ENCODE measurements around the gene LTBP3. TPM values are rescaled to one million over a fixed set of nuclear protein-coding genes. Genes with fewer than 3 reads are reported as not detected.

Gene LTBP3
- total and polyA plus RNA-seq, 9 of the 15 experiments (the other 6 are each of a cell fraction or from before 2014, with no cell fraction given): 0.06 to 20.5 (median 4.8) TPM

DNA sequence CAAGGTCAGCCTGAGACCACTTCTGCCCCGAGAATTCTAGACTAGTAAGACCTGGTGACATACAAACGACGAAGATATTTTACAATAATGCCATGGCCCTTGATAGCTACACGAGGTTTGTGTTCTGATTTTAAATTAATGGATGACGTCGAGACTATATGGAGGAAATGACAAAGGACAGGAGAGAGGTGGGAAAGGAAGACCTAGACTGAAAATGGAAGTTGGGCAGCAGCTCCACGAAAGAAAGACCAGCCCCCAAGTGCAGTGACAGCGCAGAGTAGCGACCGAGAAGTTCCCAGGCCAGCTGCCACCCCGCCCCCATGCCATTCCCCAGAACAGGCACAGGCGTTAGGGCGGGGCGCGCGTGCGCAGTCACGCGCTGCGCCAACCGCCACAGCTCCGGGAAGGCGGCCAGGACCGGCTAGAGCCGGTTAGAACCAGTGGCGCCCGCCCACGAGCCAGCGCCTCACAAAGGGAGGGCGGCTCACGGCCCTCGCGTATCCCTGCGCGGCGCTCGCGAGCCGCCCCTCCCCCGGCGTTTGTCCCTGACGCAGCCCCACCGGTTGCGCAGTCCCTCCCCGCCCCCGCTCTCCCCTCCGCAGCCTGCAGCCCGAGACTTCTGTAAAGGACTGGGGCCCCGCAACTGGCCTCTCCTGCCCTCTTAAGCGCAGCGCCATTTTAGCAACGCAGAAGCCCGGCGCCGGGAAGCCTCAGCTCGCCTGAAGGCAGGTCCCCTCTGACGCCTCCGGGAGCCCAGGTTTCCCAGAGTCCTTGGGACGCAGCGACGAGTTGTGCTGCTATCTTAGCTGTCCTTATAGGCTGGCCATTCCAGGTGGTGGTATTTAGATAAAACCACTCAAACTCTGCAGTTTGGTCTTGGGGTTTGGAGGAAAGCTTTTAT is 60.8 kb downstream of the LTBP3 start (continued):
- TF ChIP-seq, protein P1, sequence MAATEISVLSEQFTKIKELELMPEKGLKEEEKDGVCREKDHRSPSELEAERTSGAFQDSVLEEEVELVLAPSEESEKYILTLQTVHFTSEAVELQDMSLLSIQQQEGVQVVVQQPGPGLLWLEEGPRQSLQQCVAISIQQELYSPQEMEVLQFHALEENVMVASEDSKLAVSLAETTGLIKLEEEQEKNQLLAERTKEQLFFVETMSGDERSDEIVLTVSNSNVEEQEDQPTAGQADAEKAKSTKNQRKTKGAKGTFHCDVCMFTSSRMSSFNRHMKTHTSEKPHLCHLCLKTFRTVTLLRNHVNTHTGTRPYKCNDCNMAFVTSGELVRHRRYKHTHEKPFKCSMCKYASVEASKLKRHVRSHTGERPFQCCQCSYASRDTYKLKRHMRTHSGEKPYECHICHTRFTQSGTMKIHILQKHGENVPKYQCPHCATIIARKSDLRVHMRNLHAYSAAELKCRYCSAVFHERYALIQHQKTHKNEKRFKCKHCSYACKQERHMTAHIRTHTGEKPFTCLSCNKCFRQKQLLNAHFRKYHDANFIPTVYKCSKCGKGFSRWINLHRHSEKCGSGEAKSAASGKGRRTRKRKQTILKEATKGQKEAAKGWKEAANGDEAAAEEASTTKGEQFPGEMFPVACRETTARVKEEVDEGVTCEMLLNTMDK (IDR thresholded peaks at IDR 0.05; ENCODE audit: borderline replicate concordance, insufficient read depth, low read depth, low read length, poor library complexity, severe bottlenecking): peak; percentile 25
- no peak for TF ChIP-seq SIRT6 (IDR thresholded peaks at IDR 0.05; ENCODE audit: low read depth, low read length)
- no peak; the same call in 1 of the 2 replicates for TF ChIP-seq HCFC1 (IDR thresholded peaks at IDR 0.05; ENCODE audit: low read depth, low read length)
- TF ChIP-seq POLR2AphosphoS5 (IDR thresholded peaks at IDR 0.05; ENCODE audit: control insufficient read depth, insufficient read depth, low read depth, low read length): peak; percentile 68; the same call in 1 of the 2 replicates
- no peak for TF ChIP-seq ZNF75A (CRISPR knock-in tag; IDR thresholded peaks at IDR 0.05)
- TF ChIP-seq C11orf30 (IDR thresholded peaks at IDR 0.05; ENCODE audit: low read depth): peak; percentile 47
- TF ChIP-seq, protein P2, sequence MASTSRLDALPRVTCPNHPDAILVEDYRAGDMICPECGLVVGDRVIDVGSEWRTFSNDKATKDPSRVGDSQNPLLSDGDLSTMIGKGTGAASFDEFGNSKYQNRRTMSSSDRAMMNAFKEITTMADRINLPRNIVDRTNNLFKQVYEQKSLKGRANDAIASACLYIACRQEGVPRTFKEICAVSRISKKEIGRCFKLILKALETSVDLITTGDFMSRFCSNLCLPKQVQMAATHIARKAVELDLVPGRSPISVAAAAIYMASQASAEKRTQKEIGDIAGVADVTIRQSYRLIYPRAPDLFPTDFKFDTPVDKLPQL (IDR thresholded peaks at IDR 0.05; ENCODE audit: extremely low read depth, insufficient read length): peak; percentile 22
- TF ChIP-seq GATAD2B (IDR thresholded peaks at IDR 0.05; ENCODE audit: borderline replicate concordance): peak; percentile 57; the same call in 1 of the 2 replicates
- TF ChIP-seq, protein P3, sequence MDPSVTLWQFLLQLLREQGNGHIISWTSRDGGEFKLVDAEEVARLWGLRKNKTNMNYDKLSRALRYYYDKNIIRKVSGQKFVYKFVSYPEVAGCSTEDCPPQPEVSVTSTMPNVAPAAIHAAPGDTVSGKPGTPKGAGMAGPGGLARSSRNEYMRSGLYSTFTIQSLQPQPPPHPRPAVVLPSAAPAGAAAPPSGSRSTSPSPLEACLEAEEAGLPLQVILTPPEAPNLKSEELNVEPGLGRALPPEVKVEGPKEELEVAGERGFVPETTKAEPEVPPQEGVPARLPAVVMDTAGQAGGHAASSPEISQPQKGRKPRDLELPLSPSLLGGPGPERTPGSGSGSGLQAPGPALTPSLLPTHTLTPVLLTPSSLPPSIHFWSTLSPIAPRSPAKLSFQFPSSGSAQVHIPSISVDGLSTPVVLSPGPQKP (CRISPR knock-in tag; IDR thresholded peaks at IDR 0.05): no peak
- no peak for TF ChIP-seq ZNF668 (CRISPR knock-in tag; IDR thresholded peaks at IDR 0.05)
- TF ChIP-seq GATA2 (CRISPR knock-in tag; IDR thresholded peaks at IDR 0.05): no peak
- TF ChIP-seq, protein P4, sequence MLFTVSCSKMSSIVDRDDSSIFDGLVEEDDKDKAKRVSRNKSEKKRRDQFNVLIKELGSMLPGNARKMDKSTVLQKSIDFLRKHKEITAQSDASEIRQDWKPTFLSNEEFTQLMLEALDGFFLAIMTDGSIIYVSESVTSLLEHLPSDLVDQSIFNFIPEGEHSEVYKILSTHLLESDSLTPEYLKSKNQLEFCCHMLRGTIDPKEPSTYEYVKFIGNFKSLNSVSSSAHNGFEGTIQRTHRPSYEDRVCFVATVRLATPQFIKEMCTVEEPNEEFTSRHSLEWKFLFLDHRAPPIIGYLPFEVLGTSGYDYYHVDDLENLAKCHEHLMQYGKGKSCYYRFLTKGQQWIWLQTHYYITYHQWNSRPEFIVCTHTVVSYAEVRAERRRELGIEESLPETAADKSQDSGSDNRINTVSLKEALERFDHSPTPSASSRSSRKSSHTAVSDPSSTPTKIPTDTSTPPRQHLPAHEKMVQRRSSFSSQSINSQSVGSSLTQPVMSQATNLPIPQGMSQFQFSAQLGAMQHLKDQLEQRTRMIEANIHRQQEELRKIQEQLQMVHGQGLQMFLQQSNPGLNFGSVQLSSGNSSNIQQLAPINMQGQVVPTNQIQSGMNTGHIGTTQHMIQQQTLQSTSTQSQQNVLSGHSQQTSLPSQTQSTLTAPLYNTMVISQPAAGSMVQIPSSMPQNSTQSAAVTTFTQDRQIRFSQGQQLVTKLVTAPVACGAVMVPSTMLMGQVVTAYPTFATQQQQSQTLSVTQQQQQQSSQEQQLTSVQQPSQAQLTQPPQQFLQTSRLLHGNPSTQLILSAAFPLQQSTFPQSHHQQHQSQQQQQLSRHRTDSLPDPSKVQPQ (CRISPR knock-in tag; IDR thresholded peaks at IDR 0.05; ENCODE audit: borderline replicate concordance): no peak
- TF ChIP-seq MTA3 (IDR thresholded peaks at IDR 0.05; ENCODE audit: borderline replicate concordance): peak; percentile 96; the same call in 1 of the 2 replicates
- TF ChIP-seq HLTF (IDR thresholded peaks at IDR 0.05): no peak
- peak; percentile 100 for TF ChIP-seq CCNT2 (IDR thresholded peaks at IDR 0.05; ENCODE audit: borderline replicate concordance, extremely low read depth, insufficient read length, low read depth, low read length)
- TF ChIP-seq ZC3H4 (CRISPR knock-in tag; IDR thresholded peaks at IDR 0.05; ENCODE audit: borderline replicate concordance): 0 out of 2 replicates have a peak, but pooled peaks have one; percentile 38
- peak; percentile 99 for TF ChIP-seq RNF2 (IDR thresholded peaks at IDR 0.05)
- TF ChIP-seq, protein P5, sequence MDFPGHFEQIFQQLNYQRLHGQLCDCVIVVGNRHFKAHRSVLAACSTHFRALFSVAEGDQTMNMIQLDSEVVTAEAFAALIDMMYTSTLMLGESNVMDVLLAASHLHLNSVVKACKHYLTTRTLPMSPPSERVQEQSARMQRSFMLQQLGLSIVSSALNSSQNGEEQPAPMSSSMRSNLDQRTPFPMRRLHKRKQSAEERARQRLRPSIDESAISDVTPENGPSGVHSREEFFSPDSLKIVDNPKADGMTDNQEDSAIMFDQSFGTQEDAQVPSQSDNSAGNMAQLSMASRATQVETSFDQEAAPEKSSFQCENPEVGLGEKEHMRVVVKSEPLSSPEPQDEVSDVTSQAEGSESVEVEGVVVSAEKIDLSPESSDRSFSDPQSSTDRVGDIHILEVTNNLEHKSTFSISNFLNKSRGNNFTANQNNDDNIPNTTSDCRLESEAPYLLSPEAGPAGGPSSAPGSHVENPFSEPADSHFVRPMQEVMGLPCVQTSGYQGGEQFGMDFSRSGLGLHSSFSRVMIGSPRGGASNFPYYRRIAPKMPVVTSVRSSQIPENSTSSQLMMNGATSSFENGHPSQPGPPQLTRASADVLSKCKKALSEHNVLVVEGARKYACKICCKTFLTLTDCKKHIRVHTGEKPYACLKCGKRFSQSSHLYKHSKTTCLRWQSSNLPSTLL (IDR thresholded peaks at IDR 0.05): no peak
